Measurements from ENCODE around the gene CREB5.

CREB5 gene

DNA sequence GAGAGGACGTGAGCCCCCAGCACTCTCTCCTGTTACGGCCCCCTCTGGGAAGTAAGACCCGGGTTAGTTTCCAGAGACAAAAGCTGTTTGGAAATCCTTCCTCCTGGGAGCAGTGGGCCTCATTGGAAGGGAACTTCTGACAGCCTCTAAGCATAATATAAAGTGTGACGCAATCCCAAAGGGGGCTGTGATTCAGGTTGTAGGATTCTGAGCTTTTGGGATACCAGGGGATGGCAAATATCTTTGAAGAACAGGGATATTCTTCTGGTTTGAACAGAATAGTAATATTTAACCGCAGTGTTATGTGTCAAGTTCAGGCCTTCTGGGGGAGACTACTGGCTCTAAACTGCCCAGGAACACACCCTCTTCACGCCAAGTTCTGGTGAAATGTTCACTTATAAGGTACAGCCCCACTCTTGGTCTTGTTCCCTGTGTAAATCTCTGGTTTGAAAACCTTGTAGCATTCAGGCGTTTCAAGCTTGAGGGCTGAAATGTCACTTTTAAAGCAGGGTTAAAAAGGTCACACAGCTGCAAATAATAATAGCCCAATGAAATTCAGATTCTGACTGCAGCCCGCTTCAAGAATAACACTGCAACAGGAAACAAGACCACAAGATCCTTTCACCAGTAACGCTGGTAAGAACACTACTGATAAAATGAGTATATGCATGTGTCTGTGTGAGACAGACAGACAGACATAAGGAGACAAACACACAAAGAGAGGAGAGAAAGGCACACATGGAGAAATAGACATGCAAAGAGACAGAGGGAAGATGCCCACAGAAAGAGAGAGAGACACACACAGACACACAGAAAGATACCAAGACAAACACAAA, 69.0 kb downstream of the CREB5 start:
- DNase-seq = peak; percentile 95

- peak; percentile 86 for DNase-seq
Observed at GRCh38 chr7:28483112-28483511, 70.8 kb downstream of the CREB5 start.

DNA sequence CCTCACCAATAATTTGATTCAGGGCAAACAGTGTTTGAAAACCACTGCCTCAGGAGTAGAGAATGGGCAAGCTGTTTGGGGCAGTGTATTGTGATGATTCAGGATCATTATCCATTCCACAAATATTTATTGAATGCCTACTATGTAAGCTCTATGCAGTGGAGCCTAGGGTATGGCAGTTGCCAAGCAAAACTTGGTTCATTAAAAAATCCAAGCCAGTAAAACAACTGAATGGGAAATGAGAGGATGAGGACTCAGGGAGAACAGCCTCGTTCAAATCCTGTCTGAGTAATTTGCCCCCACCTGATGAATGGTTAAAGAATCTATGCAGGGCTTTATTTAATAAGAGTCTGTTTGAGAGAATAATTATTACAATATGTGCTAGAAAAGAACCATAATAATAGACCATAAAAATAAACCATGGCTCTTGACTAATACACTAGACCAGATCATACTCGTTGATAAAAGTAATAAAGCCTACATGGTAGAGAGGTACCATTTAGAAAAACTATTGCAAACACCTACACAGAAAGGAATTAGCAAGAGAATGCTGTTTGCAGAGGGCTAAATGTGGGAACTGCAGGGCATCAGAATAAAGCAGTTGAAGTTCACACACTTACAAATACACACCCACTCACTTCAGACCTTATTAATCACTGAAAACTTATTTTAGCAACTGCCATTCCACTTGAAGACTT, 71.7 kb downstream of the CREB5 start:
- DNase-seq = peak; percentile 92

DNA sequence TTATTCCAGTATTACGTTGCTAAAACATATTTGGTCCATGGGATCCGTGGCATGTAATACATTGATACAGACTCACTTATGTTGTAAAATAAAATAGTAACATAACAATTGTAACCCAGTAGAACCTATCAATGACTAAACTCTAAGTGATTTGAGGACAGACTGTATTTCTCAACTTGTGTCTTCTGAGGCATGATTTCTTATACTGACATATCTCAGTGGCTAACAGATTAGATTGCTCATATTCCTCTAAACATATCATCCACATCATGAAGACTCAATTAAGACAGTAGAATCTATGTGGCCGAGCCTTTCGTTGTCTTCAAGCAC, 72.3 kb downstream of the CREB5 start:
- peak; percentile 59 for DNase-seq

DNA sequence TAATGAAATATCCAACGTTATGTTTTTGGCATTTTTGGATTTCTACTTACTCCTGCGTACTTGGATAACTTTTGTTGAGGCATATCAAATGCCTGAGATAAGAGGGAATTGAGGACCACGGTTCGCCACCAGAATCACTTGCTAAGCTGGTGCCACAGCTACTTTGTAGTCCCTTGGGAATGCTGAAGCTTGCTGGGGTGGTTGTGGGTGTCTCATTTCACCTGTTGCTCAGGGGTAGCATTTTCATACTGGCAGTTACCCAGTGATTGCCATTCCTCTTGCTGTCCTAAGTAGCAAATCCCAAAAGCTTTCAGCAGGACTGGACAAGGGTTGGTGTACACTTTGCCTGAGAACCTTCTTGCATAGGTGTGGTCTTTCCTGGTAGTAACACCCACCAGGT, 75.2 kb downstream of the CREB5 start:
- no peak for DNase-seq

DNA sequence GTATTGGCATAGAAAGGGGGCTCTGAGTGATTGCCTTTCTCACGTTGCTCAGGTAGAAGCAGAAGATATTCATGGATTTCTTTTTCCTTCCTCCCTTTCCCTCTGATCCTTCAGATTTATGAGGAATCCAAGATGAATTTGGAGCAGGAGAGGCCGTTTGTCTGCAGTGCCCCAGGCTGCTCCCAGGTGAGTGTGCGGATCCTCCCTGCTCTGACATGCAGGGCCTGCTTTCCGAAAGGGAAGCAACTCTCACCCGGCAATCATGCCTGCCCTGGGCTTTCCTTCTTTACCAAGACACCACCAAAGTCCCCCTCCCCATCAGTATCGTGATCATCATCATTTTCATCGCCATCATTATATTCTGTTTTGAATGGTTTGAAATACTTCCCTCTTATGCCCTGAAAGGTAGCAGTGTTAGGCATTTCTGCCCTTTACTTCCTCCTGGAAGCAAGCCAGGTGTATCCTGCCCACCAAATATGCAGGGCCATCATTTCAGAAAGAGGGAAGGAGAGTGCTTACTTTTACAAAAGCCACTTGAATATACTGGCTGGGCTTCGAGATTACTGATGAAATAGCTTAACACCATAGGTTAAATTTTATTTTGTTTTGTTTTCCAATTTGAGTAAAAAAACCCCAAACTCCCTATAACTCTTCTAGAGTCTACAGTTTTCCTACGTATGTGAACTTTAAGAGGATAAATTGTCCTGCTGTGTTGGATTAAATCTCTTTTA, 75.9 kb downstream of the CREB5 start:
- no peak for DNase-seq

- no peak for DNase-seq
Observed at GRCh38 chr7:28490831-28491230, 78.5 kb downstream of the CREB5 start.

- no peak for DNase-seq
Observed at GRCh38 chr7:28493477-28493876, 81.2 kb downstream of the CREB5 start.

GRCh38 chr7:28497009-28497408, 84.7 kb downstream of the CREB5 start:
- no peak for DNase-seq

DNA sequence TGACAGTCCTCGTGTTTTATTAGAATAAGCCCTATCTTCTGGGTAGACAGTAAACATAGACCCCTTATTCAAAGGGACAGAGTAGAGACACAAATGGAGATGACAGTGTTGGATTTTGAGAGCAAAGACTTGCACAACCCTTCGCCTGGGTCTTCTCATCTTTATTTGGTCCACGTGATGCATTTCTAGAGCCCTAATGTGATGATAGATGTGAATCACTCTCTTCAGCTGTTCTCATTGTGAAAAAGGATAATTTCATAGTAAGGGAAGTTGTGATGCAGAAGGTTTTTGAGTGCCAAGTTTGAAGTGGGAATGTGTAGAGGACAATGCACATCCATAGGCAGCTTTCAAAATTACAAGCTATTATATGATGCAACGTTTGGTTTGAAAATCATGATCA, 86.3 kb downstream of the CREB5 start:
- no peak for DNase-seq

DNA sequence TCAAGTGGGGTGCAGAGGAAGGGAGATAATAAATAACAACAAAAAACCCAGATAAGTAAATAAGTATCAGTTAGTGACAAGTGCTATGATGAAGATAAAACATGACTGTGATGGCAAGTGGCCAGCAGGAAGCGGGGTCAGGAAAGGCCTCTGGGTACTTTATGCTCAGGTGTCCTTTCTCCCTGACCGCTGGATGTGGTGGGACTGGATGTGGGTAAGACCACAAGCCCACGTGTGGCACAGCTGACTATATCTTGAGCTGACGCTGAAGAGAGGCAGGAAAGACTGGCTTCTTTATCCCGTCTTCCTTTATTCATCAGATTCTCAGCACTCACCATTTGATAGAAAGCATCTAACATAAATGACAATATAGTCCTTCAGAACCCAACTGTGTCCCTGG, 87.8 kb downstream of the CREB5 start:
- DNase-seq = no peak

DNA sequence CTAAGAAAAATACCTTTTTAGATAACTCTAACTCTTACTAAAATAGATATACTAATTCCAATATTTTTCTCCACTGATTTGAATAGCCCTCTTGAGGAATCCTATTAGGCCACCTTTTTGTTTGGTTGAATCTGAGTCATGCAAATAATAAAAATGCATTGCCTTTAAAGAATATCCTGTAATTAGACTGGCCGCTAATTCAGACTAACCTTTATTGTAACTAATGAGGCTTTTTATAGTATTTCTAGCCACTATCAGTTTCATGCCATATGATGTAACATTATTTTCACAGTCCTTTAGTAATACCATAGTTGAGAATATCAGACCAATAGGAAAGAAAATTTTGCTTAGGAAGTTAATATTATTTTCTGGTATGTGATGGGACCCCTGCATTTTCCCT, 90.1 kb downstream of the CREB5 start:
- DNase-seq = no peak

GRCh38 chr7:28503396-28503795, 91.1 kb downstream of the CREB5 start:
- DNase-seq = no peak

- no peak for DNase-seq
Observed at GRCh38 chr7:28505014-28505413, 92.7 kb downstream of the CREB5 start.

DNA sequence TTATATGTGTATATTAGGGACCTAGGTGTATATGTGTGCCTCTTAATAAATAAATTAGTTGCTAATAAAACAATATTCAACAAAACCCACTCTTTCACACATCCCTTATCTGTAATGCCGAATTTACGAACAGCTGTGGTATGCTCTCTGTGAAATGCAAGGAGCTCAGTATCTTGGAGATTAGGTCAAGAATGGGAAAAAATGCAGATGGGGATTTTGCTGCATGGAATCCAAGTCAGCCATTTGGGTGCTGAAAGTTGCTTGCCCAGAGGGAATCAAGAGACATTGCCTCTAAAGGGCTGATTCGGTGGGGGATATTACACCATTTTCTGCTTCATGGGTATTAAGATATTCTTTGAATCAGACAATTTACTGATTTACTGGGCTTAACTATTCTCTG, 93.5 kb downstream of the CREB5 start:
- no peak for DNase-seq

- no peak for DNase-seq
Observed at GRCh38 chr7:28507525-28508282, 95.4 kb downstream of the CREB5 start.

DNA sequence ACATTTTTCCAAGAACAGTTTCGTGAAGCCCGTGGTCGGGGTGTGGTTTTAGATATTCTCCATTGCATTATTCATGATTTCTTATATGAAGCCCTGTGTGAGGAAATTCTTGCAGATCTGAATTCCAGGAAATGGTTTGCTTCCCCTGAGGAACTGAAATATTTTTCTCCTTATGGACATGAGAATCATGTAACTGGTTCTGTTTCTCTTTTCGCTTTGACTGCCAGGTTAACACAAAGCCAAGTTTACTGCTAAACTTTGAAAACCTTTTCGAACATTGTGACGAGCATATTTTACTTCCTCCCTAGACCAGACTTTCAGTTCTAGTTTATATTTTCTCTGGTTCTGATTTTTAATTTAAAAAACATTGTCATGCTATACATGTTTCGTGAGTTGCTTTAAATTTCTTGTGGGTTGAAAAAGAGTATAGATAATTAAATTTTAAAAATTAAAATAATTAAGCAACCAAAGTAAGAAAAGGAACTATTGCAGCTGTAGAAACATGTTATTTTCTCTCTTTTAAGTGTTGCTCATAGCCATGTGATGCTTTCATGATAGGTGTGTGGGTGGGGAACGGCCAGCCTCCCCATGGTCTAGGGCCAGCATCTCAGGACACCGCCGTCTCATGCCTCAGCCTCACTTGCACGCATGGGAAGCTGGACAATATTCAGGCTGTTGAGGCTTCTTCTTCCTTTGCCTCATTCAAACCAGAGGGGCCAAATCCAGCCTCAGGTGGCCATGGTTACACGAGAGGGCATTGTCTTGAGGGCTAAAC, 97.1 kb downstream of the CREB5 start:
- peak; percentile 80 for DNase-seq

DNA sequence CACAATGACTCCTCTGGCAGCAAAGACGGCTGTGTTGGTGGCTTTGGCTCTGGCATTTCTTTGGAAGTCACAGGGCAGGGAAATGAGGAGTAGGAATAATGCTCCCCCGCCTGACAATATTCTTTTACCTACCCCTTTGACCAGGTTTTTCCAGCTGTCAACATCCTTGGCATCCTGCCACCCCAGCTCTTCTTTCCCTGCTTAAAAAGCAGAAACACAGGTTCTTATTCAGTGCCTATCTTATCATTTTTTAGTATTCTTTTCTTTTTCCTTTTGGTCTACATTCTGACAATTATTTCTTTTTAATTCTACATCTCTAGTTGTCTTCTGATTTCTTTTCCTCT, 97.7 kb downstream of the CREB5 start:
- no peak for DNase-seq

GRCh38 chr7:28512668-28513440, 100.5 kb downstream of the CREB5 start:
- no peak for DNase-seq

DNA sequence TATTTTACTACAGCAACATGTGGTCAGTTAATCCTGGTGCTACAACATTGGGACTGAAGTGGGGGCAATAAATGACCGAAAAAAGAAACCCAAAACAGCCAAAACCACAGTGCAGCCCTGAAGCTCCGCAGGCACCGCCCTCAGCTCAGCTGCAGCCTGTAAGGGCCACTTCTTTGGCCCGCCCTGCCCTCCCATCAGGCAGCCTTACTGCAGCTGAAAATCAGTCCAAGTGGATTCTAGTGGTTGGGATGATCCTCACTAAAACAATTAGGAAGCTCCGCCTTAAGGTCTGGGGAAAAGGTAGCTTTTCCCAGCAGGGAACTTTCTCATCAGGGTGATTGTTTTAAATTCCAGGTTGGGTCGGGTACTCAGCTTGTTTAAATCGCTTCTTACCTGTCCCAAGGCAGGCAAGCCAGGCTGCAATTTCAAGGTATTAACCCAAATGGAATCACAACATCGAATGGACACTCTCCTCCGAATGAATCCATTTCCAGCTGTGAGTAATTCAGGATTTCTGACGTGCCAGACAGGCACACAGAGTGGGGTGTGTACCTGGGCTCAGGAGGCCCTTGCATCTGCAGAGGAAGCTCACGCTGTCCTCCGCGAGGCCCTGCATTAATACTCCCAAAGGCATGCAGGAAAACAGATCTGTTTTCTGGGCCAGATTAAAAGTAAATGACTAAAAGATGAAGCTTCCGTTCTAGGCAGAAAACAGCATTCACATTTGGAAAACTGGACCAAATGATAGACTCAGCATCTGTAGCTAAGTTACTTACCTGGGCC, 104.3 kb downstream of the CREB5 start:
- peak; percentile 21 for DNase-seq

- DNase-seq = peak; percentile 30
Observed at GRCh38 chr7:28517206-28517605, 104.9 kb downstream of the CREB5 start.

Measured in fibroblast of skin of right biceps (primary cell).